RWPE1 (cell line): Measurements from ENCODE around the gene APOBEC3G.

ENCODE experiments used
- CTCF ChIA-PET: fragments of 350-600 bp; sonication (Branson Sonifier 250); formaldehyde crosslinking; extraction: SDS; loops from one replicate; lab custom pipeline; 2021; lab: Yijun Ruan, JAX
- POLR2A ChIA-PET: fragments of 400-600 bp; formaldehyde crosslinking; extraction: SDS; loops from one replicate; lab custom pipeline; 2020; ENCODE audit warnings: antibody characterized with exemption; ENCODE audit not compliant: low non-redundant PET; lab: Yijun Ruan, JAX
- DNase-seq: peaks from one replicate; pipeline ENCODE4 v3.0.0; 2012; ENCODE audit warnings: low spot score
- H3K27ac ChIP-seq: fragments of 450-650 bp; 2 replicates; pipeline ENCODE4 v1.5.1; 2017
- CTCF ChIP-seq: fragments of 450-650 bp; conservative IDR thresholded peaks from 2 replicates; pipeline ENCODE4 v1.5.1; 2017; ENCODE audit warnings: low read depth, mild to moderate bottlenecking

APOBEC3G gene

DNA sequence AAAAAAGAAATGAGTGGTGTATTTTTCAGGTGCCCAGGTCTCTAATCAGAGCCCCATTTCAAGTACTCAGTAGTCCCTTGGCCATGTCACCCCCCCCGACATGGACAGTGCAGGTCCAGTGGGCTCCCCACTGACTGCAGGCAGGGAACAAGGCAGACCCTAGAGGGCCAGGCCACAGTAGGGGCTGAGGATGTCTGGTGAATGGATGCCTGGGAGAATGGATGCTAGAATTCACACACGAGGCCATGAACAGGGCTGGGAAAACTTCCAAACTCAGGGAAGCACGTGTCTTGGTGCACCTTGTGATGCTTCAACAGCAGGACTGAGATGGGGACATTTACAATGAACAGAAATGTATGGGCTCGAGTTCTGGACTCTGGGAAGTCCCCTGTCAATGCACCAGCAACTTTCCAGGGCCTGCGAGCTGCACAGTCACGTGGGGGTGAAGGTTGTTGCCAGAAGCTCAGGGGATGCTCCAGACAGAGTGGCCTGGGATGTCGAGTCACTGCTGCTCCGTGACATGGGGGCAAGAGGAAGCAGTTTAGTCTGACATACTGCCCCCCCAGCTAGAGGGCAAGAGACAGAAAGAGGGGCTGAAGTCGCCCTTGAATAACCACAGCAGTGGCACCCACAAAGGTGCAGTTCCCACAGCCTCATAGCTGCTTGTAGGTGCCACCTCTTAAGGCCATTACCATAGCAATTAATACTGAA lies 3.1 kb downstream of the APOBEC3G start:
- no peak overlapping the region for H3K27ac ChIP-seq
- no peak for DNase-seq
- TF ChIP-seq CTCF, result no peak
- CTCF ChIA-PET, result interaction anchor here (0.7 kb wide), 1 partner anchor 114 kb away, joined by 7 read pairs; no protein-coding TSS in a partner anchor
- POLR2A ChIA-PET, result no interaction called here

- H3K27ac ChIP-seq, result no peak overlapping the region
- POLR2A ChIA-PET, result no interaction called here
- CTCF ChIA-PET, result no interaction called here
- no peak for DNase-seq
- no peak for TF ChIP-seq CTCF
Measured at GRCh38 chr22:39081016-39081415, 3.9 kb downstream of the APOBEC3G start.

GRCh38 chr22:39081598-39081997 lies 4.5 kb downstream of the APOBEC3G start:
- no peak overlapping the region for H3K27ac ChIP-seq
- DNase-seq, result no peak
- POLR2A ChIA-PET, result no interaction called here
- CTCF ChIA-PET, result no interaction called here
- no peak for TF ChIP-seq CTCF

DNA sequence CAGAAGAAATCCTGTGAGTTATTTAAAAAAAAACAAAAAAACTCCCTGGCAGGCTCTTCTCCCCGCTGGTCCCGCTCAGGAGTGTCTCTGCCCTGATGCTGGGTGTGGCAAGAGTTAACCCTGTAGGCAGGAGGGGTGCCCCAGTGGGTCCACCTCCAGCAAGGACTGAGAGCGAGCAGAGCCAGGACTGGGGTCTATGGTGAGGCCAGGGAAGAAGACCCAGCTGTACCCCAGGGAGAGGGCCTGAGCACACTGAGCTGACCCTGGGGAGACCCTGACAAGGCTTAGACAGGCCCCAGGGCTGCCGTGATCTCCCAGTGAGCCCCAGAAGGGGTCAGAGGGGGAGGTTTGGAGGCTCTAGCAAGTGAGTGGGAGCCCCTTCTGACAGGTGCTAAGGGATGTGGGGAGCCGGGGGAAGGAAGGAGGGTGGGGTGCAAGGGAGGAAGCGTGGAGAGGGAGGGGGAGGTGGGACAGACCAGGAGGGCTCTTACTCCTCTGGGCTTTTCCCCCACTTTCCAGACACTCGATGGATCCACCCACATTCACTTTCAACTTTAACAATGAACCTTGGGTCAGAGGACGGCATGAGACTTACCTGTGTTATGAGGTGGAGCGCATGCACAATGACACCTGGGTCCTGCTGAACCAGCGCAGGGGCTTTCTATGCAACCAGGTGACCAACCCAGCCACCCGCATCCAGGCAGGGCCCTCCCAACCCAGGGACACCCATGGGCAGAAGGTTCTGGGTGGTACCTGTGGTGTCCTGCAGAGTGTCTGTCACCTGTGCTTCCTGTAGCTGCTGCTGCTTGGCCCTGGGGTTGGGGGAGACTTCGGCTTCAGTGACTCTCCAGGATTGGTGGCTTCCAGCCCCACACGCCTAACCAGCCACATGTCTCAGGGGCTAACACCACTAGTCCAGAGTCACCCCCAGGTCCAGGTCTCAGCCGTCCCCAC lies 6.4 kb downstream of the APOBEC3G start:
- POLR2A ChIA-PET, result no interaction called here
- H3K27ac ChIP-seq, result no peak overlapping the region
- no peak for TF ChIP-seq CTCF
- no peak for DNase-seq
- CTCF ChIA-PET, result no interaction called here

DNA sequence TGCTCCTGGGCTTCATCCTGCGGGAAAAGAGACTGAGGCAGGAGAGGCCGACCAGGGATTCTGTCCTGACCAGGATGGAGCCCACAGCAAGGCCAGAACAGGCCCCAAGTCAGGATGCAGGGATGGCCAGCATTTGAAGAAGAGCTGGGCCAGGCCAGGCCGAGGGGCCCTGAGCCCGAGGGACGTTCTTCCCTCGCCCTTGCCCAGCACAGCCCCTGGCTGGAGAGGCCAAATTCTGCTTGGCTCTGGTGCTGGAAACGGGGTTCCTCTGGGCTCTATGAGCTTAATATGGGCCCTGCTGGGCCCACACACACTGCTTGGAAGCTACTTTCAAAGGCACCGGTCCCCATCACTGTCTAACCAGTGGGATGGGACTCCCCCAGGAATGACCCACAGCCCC lies 7.6 kb downstream of the APOBEC3G start:
- ChIA-PET CTCF (interaction anchor here (0.6 kb wide), 1 partner anchor 714 kb away, joined by 3 read pairs; no protein-coding TSS in a partner anchor), POLR2A (no interaction called here)
- no peak overlapping the region for H3K27ac ChIP-seq
- no peak for DNase-seq
- TF ChIP-seq CTCF, result no peak

DNA sequence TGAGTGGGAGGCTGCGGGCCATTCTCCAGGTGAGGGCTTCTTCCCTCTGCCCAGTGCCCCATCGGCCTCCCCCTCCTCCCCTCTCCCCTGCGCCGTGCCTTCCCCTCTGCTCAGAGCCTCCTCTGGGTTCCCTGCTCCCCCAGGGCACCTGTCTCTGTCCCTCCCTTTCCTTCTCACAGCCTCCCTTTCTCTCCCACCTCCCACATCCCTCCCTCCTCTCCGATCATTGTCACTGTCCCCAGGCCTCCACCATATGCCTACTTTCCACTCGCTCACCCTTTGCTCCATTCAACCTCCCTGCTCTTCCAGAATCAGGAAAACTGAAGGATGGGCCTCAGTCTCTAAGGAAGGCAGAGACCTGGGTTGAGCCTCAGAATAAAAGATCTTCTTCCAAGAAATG lies 10.0 kb downstream of the APOBEC3G start:
- no peak for TF ChIP-seq CTCF
- H3K27ac ChIP-seq, result no peak overlapping the region
- ChIA-PET POLR2A (no interaction called here), CTCF (no interaction called here)
- no peak for DNase-seq
